Posterior vena cava (tissue), 2 donors: ENCODE results near the gene MIF4GD. TPM values are rescaled to one million over a fixed set of nuclear protein-coding genes. Genes with fewer than 3 reads are reported as not detected.

ENCODE experiments used
- DNase-seq: peaks from one replicate; pipeline ENCODE4 v3.0.0-alpha.2; 2020; ENCODE audit warnings: low spot score
- intact Hi-C, 2 donors: fragments of 100-400 bp; cut with DNase I; formaldehyde crosslinking; loops; one replicate each; pipeline versions ENCODE4 v1.14.1 to v1.14.2; 2022 to 2023
- total RNA-seq, 2 donors: library from RNA; stranded (reverse); fragmentation: NEBNext Ultra II Directional; extraction: Animal tissue kit (Norgen Biotek cat#: 25700); gene quantifications; one replicate each; pipeline ENCODE4 v1.2.1, GENCODE V29; 2021
- donor health status: DM: yes; HTN: yes; CAD: no.
- donor health status: DM: yes; HTN: yes; CAD: no.

The MIF4GD gene
- total RNA-seq, 2 donors from 2014 or later: 25.2 to 27.3 TPM

DNA sequence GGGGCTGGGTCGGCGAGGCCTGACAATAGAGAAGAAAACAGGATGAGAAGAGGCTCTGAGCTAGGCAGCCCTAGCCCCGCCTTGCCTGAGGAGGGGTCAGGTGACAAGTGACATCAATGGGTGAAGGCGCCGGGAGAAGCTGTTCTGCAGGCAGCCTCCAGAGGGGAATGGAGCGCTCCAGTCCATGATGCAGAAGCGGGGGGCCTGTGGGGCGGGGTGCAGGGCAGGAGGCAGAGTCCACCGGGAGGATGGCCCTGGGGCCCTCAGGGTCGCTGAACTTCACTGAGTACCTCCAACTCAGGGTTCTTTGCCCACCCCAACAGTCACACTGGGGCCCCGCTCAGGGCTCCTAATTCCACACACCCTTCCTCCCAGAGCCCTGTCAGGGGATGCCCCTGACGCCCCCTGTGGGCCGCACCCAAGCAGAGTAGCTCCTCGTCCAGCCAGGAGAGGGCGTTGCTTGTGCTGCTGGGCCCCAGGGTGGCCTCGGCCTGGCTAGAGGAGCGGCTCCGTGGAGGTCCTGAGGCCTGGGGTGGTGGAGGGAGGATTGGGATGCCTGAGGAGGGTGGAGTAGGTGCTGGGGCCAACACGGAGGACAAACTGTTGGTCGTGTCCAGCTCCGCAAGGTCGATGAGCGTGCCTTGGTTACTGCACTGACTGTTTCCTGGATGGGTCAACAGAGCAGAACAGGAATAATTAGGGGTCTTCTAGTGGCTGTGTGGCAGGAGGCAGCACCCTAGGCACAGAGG lies 30.5 kb downstream of the MIF4GD start:
- intact Hi-C loops: no loop called here
- DNase-seq: no peak

GRCh38 chr17:75239778-75240393 lies 31.1 kb downstream of the MIF4GD start:
- DNase-seq: no peak
- intact Hi-C loops: no loop called here

DNA sequence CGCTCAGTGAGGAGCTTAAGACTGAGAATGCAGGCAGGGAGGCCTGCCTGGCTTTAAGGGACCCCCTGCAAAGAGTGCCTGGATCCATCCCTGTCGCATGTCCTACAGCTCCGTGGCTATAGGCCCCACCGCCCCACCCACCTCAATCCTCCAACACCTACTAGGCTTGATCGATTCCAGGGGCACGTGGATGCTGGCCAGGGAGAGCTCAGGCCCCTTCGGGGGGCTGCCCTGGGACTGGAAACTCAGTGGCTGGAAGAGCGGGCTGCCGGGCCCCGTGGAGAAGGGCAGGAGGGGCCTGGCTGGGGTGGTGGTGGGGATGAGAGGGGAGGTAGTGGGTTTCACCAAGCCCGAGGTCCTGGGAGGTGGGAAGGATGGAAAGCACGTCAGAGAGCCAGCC lies 31.8 kb downstream of the MIF4GD start:
- intact Hi-C loops: no loop called here
- no peak for DNase-seq

DNA sequence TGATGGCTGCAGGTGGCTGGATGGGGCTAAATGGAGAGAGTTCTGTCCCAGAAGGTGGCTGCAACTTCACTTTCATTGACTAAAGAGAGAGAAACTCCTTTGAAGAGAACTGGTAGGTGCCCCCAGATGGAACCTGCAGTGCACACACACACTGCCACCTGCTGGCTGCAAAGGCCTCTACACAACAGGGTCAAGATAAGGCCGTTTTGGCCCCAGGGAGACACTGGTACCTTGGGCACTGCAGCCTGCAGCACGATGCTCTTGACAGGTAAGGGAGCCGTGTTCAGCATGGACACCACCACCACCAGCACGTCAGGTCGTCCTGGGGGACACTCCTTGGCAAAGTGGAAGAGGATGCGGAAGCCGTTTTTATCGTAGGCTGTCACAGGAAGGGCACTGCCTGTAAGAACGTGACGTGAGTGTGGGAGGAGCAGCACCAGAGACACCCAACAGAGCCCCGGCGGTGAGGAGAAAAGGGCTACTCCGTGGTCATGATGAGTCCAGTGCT lies 32.3 kb downstream of the MIF4GD start:
- intact Hi-C loops: no loop called here
- DNase-seq: no peak

GRCh38 chr17:75238020-75238580 lies 32.9 kb downstream of the MIF4GD start:
- no peak for DNase-seq
- intact Hi-C loops: no loop called here

GRCh38 chr17:75237100-75238014 lies 33.7 kb downstream of the MIF4GD start:
- intact Hi-C loops: no loop called here
- no peak for DNase-seq

DNA sequence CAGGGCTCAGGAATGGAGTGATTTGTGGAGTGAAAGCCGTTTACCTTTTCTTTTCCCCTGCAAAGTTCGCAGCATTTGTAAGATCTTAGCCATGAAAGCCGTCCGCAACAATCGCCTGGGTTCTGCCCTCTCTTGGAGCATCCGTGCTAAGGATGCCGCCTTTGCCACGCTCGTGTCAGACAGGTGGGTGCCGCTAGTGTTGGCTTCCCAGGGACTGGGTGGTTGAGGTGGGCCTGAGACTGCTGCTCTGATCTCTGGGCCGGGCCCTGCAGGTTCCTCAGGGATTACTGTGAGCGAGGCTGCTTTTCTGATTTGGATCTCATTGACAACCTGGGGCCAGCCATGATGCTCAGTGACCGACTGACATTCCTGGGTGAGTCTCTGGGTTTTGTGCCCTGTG lies 38.2 kb downstream of the MIF4GD start:
- DNase-seq: no peak
- intact Hi-C loops: no loop called here

DNA sequence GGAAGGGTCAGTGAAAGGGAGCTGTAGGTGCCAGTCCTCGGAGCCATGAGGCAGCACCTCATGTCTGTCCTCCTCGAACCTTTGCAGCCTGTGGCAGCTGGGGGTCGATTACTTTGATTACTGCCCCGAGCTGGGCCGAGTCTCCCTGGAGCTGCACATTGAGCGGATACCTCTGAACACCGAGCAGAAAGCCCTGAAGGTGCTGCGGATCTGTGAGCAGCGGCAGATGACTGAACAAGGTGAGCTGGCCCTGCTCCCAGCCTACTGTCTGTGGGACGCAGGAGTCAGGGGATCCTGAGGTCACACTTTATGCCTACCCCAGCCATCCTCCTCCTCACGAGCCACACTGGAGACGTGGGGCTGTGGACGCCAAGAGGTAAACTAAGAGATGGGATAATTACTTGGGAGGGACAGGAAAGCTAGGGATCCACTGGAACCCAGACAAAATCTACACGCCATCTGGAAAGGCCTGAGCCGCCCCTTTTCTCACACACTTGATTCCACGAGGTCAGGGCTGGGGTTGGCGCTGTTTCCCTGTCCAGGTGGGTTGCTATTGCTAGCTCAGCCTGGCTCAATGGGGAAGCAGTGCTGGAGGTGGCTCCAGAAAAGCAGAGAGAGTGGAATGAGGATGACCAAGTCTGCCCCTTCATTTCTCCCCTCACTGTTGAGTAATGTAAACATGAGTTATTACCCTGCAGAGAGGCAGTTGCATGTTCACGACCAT lies 39.1 kb downstream of the MIF4GD start:
- no peak for DNase-seq
- intact Hi-C loops: no loop called here

DNA sequence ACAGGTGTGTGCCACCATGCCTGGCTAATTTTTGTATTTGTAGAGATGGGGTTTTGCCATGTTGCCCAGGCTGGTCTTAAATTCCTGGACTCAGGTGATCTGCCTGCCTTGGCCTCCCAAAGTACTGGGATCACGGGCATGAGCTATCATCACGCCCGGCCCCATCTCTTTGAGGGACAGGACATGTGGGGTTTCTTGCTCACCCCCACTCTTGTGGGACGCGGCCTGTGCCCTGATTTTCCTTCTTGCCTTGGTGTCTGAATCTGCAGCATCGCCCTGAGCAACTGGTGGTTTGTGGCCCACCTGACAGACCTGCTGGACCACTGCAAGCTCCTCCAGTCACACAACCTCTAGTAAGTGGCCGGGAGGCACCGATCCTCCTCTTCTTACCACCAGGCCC lies 40.0 kb downstream of the MIF4GD start:
- peak; percentile 59 for DNase-seq
- intact Hi-C loops: no loop called here

GRCh38 chr17:75228847-75229246 lies 42.2 kb downstream of the MIF4GD start:
- intact Hi-C loops: no loop called here
- DNase-seq: no peak

GRCh38 chr17:75228305-75228704 lies 42.7 kb downstream of the MIF4GD start:
- no peak for DNase-seq
- intact Hi-C loops: no loop called here

GRCh38 chr17:75227729-75228128 lies 43.3 kb downstream of the MIF4GD start:
- no peak for DNase-seq
- intact Hi-C loops: no loop called here

DNA sequence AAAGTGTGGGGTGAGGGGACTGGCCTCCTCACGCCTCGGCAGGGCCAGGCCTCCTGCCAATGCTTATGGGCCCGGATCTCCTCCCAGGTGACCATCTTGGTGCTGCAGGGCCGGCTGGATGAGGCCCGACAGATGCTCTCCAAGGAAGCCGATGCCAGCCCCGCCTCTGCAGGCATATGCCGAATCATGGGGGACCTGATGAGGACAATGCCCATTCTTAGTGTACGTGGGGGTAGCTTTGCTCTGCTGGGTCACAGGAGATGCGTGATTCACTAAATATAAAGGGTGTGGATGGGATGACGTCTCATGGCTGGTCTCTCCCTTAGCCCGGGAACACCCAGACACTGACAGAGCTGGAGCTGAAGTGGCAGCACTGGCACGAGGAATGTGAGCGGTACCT lies 46.0 kb downstream of the MIF4GD start:
- no peak for DNase-seq
- intact Hi-C loops: no loop called here

DNA sequence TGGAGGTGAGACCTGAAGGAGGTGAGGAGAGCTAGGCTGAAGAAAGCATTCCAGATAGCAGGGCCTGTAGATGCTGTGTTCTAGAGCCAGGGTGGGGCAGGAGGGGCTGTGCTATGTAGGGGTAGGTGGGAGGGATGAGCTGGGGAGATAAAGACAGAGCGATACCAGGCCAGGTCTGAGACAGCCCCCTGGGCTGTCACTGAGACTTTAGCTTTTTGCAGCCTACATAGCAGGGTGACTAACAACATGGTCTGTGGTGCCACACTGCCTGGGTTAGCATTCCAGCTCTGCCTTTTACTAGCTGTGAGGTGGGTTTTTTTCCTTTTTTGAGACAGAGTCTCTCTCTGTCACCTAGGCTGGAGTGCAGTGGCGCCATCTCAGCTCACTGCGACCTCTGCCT lies 51.2 kb downstream of the MIF4GD start:
- no peak for DNase-seq
- intact Hi-C loops: no loop called here

GRCh38 chr17:75218131-75218530 lies 52.9 kb downstream of the MIF4GD start:
- no peak for DNase-seq
- intact Hi-C loops: no loop called here
